HL-60 (cell line): ENCODE measurements around the gene PRKAG2.

ENCODE experiments used
- POLR2AphosphoS5 ChIP-seq: IDR thresholded peaks from 2 replicates; pipeline ENCODE4 v1.6.1; 2012; ENCODE audit warnings: low read depth
- REST ChIP-seq: IDR thresholded peaks from 2 replicates; pipeline ENCODE4 v1.6.1; 2012; ENCODE audit warnings: low read depth; ENCODE audit not compliant: insufficient replicate concordance
- SPI1 ChIP-seq: IDR thresholded peaks from 2 replicates; pipeline ENCODE4 v1.6.1; 2012; ENCODE audit warnings: low read depth, mild to moderate bottlenecking, borderline replicate concordance
- TF ChIP-seq, protein P1 (sequence below): IDR thresholded peaks from one replicate; pipeline ENCODE4 v1.5.1; 2011; ENCODE audit warnings: low read length, control low read depth, inconsistent platforms; ENCODE audit not compliant: insufficient read depth

GRCh38 chr7:151824373-151824933, 52.5 kb downstream of the PRKAG2 start:
- TF ChIP-seq, protein P1, sequence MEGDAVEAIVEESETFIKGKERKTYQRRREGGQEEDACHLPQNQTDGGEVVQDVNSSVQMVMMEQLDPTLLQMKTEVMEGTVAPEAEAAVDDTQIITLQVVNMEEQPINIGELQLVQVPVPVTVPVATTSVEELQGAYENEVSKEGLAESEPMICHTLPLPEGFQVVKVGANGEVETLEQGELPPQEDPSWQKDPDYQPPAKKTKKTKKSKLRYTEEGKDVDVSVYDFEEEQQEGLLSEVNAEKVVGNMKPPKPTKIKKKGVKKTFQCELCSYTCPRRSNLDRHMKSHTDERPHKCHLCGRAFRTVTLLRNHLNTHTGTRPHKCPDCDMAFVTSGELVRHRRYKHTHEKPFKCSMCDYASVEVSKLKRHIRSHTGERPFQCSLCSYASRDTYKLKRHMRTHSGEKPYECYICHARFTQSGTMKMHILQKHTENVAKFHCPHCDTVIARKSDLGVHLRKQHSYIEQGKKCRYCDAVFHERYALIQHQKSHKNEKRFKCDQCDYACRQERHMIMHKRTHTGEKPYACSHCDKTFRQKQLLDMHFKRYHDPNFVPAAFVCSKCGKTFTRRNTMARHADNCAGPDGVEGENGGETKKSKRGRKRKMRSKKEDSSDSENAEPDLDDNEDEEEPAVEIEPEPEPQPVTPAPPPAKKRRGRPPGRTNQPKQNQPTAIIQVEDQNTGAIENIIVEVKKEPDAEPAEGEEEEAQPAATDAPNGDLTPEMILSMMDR, result no peak
- TF ChIP-seq POLR2AphosphoS5 (no peak), SPI1 (no peak), REST (no peak)
